GM12878 (cell line): ENCODE measurements around the gene ADAMTS7. TPM values are rescaled to one million over a fixed set of nuclear protein-coding genes. Genes with fewer than 3 reads are reported as not detected.
"Not testable (repeated sequence)": the region's sequence is repeated elsewhere in the genome, so short reads cannot be mapped to it uniquely, and the experiment has no call there.

Source experiments
- ATAC-seq: fragments of 200-7000 bp; cut with Tn5 transposase; 3 replicates; pipeline ENCODE4 v1.9.1; 2020; ENCODE audit warnings: mild to moderate bottlenecking, moderate library complexity
- BruUV-seq: library from RNA; stranded (reverse); fragments of 400-500 nt; replicated peaks from 2 replicates; lab custom pipeline; 2021; lab: Mats Ljungman, UMichigan
- CTCF ChIA-PET: fragments of 300-600 bp; sonication (Branson Sonifier 250); formaldehyde crosslinking; extraction: SDS; loops from one replicate; lab custom pipeline; 2021; ENCODE audit warnings: inconsistent platforms; lab: Yijun Ruan, JAX
- POLR2A ChIA-PET: fragments of 350-600 bp; formaldehyde crosslinking; extraction: SDS; loops from one replicate; lab custom pipeline; 2021; ENCODE audit warnings: inconsistent platforms; lab: Charles Lee
- RAD21 ChIA-PET: fragments of 300-600 bp; sonication (Branson Sonifier 250); formaldehyde crosslinking; loops from one replicate; lab custom pipeline; 2023; ENCODE audit warnings: antibody characterized with exemption; ENCODE audit not compliant: unreplicated experiment; lab: Charles Lee
- SMC1A ChIA-PET: fragments of 300-600 bp; sonication (Branson Sonifier 250); formaldehyde crosslinking; loops from one replicate; lab custom pipeline; 2023; ENCODE audit not compliant: unreplicated experiment, uncharacterized antibody; lab: Charles Lee
- DNase-seq: peaks from one replicate; pipeline ENCODE4 v3.0.0-alpha.2; 2011; ENCODE audit warnings: low read depth, low spot score
- FAIRE-seq: peaks from 3 replicates; lab custom pipeline; 2011; peaks lifted over from hg19 to GRCh38; lab: Jason Lieb, UNC
- H2AFZ ChIP-seq: 2 replicates; pipeline ENCODE4 v1.6.0; 2011; ENCODE audit warnings: low read depth, low read length, control low read depth; ENCODE audit not compliant: control insufficient read depth
- H3K27ac ChIP-seq: 2 replicates; pipeline ENCODE4 v1.5.1; 2011; ENCODE audit warnings: control low read depth; ENCODE audit not compliant: control insufficient read depth, insufficient read depth
- H3K27me3 ChIP-seq, 2 experiments: replicated peaks in 1 of 2; 2 replicates each; pipeline versions ENCODE4 v1.6.0 to v1.6.1; 2011; ENCODE audit warnings: low read length in 1 of 2; ENCODE audit not compliant: control insufficient read depth in 2 of 2, insufficient read depth in 2 of 2
- H3K36me3 ChIP-seq, 2 experiments: 2 replicates each; pipeline ENCODE4 v1.5.1; 2011; ENCODE audit warnings: low read length in 1 of 2; ENCODE audit not compliant: control insufficient read depth in 2 of 2, insufficient read depth in 2 of 2
- H3K4me1 ChIP-seq: 2 replicates; pipeline ENCODE4 v1.6.1; 2011; ENCODE audit warnings: mild to moderate bottlenecking, low read length, moderate library complexity, mixed read lengths; ENCODE audit not compliant: control insufficient read depth, insufficient read depth
- H3K4me2 ChIP-seq: 2 replicates; pipeline ENCODE4 v1.6.0; 2011; ENCODE audit warnings: control low read depth; ENCODE audit not compliant: control insufficient read depth, insufficient read depth
- H3K4me3 ChIP-seq: fragments of 200-600 bp; sonication (generic); 2 replicates; pipeline ENCODE4 v1.5.1; 2016
- H3K79me2 ChIP-seq: 2 replicates; pipeline ENCODE4 v1.6.0; 2011; ENCODE audit warnings: low read length; ENCODE audit not compliant: control insufficient read depth, insufficient read depth
- H3K9ac ChIP-seq: 2 replicates; pipeline ENCODE4 v1.8.0; 2011; ENCODE audit warnings: low read length, control low read depth, mixed read lengths; ENCODE audit not compliant: control insufficient read depth, insufficient read depth
- H3K9me3 ChIP-seq: replicated peaks from 3 replicates; pipeline ENCODE4 v1.5.1; 2011; ENCODE audit warnings: mild to moderate bottlenecking, low read length; ENCODE audit not compliant: control insufficient read depth, insufficient read depth
- H4K20me1 ChIP-seq: 2 replicates; pipeline ENCODE4 v1.6.0; 2011; ENCODE audit not compliant: control insufficient read depth, insufficient read depth
- WGBS: methylation state at CpG from one replicate; pipeline ENCODE4 v1.1.6; 2016; ENCODE audit warnings: low lambda C conversion rate; ENCODE audit not compliant: insufficient replicate concordance, insufficient coverage; ENCODE audit errors: missing lambda C conversion rate; 5-methylcytosine and 5-hydroxymethylcytosine counted together
- in situ Hi-C: fragments of 300-500 bp; cut with MboI; formaldehyde crosslinking; loops from 9 replicates; pipeline ENCODE4 v1.14.3; 2018; ENCODE audit warnings: mixed read lengths
- intact Hi-C: fragments of 100-400 bp; cut with micrococcal nuclease; formaldehyde crosslinking; loops from one replicate; pipeline ENCODE4 v1.14.2; 2022; ENCODE audit not compliant: unreplicated experiment
- polyA plus RNA-seq, 11 experiments: library from polyadenylated mRNA; depleted of rRNA in 4 of 11; unstranded in 6 of 11; stranded (reverse) in 5 of 11; fragments of >200 nt; fragmentation: Nextera tagmentation in 4 of 11; fragmentation: Illumina TruSeq in 1 of 11; extraction: Ambion mirVana in 4 of 11; extraction: Trizol in 1 of 11; gene quantifications; 1 replicate in 1 of 11; 2 replicates in 10 of 11; pipeline versions ENCODE4 v1.2.1 to v1.2.3, GENCODE V29; 2011 to 2016; ENCODE audit warnings: inconsistent platforms in 2 of 11, missing spikeins in 2 of 11, low read depth in 1 of 11
- total RNA-seq, 4 experiments: library from RNA; depleted of rRNA in 3 of 4; stranded (reverse); fragments of >200 nt in 3 of 4; fragmentation: Illumina TruSeq in 1 of 4; extraction: Trizol in 1 of 4; gene quantifications; 2 replicates each; pipeline versions ENCODE4 v1.2.1 to v1.2.3, GENCODE V29; 2013 to 2021
- TF ChIP-seq, protein P1 (sequence below): fragments of 450-650 bp; formaldehyde crosslinking; IDR thresholded peaks from 2 replicates; pipeline ENCODE4 v1.4.0; 2022; ENCODE audit warnings: mild to moderate bottlenecking, moderate library complexity
- TF ChIP-seq, protein P2 (sequence below): IDR thresholded peaks from 2 replicates; pipeline ENCODE4 v1.6.1; 2012; ENCODE audit warnings: low read depth, low read length, improper control_type of control experiment

The ADAMTS7 gene
- total and polyA plus RNA-seq, 10 of the 15 experiments (the other 5 are each of a cell fraction or from before 2014, with no cell fraction given) = 0.03 to 0.28 (median 0.06) TPM; not detected in 6

DNA sequence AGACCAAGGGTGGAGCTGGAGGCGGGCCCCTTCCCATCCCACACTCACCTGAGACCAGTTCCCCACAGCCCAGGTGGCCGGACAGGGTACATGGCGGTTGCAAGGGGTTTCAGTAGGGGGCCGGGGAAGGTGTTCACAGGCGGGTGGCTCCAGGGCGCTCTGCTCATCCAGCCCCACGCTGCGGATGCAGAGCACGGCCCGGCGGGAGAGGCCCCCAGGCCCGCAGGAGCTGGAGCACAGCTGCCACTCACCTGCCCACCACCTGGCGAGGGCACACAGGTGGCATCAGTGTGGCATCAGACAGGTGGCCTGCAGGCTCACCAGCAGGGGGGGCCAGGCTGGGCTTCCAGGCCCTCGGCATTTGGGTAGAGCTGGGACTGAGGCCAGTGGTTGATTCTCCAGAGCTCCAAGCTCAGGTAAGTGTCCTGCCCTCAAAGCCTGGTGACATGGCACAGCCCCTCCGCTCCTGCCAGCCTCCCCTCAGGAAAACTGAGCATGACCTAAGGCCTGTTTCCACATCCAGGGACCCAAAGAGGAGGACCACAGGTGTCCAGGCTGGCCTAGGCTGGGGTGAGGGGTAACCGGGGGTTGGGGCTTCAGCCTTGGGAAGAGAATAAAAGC is 43.8 kb downstream of the ADAMTS7 start (continued):
- TF ChIP-seq, protein P1, sequence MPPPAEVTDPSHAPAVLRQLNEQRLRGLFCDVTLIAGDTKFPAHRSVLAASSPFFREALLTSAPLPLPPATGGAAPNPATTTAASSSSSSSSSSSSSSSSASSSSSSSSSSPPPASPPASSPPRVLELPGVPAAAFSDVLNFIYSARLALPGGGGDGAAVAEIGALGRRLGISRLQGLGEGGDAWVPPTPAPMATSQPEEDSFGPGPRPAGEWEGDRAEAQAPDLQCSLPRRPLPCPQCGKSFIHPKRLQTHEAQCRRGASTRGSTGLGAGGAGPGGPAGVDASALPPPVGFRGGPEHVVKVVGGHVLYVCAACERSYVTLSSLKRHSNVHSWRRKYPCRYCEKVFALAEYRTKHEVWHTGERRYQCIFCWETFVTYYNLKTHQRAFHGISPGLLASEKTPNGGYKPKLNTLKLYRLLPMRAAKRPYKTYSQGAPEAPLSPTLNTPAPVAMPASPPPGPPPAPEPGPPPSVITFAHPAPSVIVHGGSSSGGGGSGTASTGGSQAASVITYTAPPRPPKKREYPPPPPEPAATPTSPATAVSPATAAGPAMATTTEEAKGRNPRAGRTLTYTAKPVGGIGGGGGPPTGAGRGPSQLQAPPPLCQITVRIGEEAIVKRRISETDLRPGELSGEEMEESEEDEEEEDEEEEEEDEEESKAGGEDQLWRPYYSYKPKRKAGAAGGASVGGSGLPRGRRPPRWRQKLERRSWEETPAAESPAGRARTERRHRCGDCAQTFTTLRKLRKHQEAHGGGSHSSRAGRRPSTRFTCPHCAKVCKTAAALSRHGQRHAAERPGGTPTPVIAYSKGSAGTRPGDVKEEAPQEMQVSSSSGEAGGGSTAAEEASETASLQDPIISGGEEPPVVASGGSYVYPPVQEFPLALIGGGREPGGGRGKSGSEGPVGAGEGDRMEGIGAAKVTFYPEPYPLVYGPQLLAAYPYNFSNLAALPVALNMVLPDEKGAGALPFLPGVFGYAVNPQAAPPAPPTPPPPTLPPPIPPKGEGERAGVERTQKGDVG = no peak
- TF ChIP-seq, protein P2, sequence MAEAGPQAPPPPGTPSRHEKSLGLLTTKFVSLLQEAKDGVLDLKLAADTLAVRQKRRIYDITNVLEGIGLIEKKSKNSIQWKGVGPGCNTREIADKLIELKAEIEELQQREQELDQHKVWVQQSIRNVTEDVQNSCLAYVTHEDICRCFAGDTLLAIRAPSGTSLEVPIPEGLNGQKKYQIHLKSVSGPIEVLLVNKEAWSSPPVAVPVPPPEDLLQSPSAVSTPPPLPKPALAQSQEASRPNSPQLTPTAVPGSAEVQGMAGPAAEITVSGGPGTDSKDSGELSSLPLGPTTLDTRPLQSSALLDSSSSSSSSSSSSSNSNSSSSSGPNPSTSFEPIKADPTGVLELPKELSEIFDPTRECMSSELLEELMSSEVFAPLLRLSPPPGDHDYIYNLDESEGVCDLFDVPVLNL = no peak

DNA sequence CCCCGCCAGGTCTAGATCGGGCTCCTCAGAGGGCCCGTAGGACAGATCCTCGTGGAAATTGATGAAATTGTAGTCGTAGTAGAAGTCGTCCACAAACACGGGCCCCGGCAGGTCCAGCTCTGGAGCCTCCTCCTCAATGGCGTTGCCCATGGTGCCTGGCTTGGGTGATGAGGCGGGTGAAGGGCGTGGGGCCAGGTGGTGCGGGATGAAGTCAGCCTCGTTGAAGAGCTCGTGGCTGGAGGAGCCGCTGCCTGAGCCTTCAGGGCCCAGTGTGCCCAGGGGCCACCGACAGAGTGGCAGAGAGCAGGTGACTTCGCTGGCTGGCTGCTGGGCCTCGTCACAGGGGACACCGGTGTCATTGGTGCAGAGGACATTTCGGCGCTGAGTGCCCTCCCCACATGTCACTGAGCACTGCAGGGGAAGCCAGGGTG is 44.6 kb downstream of the ADAMTS7 start:
- H3K4me3 ChIP-seq, H3K9me3 ChIP-seq, DNase-seq, POLR2A ChIA-PET, H3K79me2 ChIP-seq, ATAC-seq, H4K20me1 ChIP-seq, H3K4me1 ChIP-seq, in situ Hi-C loops, H3K4me2 ChIP-seq, H3K9ac ChIP-seq, H3K27ac ChIP-seq, SMC1A ChIA-PET, FAIRE-seq, CTCF ChIA-PET, H3K27me3 ChIP-seq, H3K36me3 ChIP-seq, H2AFZ ChIP-seq, BruUV-seq, RAD21 ChIA-PET, intact Hi-C loops: not testable (repeated sequence)
- WGBS = 67% methylated on average over 17 of the region's 21 CpGs
